GM19238 (cell line): Measurements from ENCODE around the gene SYPL1.

Experiments used
- DNase-seq: peaks from one replicate; pipeline ENCODE4 v3.0.0; 2011; ENCODE audit warnings: low spot score; ENCODE audit not compliant: insufficient read length

SYPL1 gene

GRCh38 chr7:106095634-106096033 lies 16.5 kb downstream of the SYPL1 start:
- no peak for DNase-seq

- DNase-seq, result no peak
Measured at GRCh38 chr7:106094780-106095179, 17.3 kb downstream of the SYPL1 start.

DNA sequence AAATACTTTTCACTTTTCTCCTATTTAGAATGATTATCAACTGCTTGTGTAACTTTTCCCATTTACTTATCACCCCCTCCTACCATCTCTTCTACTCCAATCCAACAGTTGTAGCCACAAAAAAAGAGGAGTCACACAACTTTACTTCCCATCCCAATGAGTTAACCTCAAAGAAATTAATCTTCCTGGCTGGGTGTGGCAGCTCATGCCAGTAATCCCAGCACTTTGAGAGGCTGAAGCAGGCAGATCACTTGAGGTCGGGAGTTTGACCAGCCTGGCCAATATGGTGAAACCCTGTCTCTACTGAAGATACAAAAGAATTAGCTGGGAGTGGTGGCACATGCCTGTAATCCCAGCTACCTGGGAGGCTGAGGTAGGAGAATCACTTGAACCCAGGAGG lies 19.9 kb downstream of the SYPL1 start:
- DNase-seq, result no peak

GRCh38 chr7:106089647-106090046 lies 22.5 kb downstream of the SYPL1 start:
- DNase-seq, result no peak

DNA sequence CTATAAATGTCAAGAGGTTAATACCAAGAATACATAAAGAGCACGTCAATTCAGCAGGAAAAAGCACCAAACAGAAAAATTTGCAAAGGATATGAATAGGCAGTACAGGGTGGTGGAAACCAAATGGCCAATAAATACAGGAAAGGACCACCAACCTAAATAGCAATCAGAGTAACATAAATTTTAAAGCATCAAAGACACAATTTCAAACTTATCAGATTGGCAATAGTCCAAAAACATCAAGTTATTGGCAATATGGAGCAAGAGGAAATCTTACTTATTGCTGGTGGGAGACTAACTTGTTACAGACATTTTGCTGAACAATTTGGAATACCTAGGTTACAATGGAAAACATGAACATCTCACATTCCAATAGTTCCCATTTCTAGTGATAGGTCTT lies 24.1 kb downstream of the SYPL1 start:
- no peak for DNase-seq

GRCh38 chr7:106086062-106086461 lies 26.1 kb downstream of the SYPL1 start:
- no peak for DNase-seq

- no peak for DNase-seq
Measured at GRCh38 chr7:106085015-106085414, 27.1 kb downstream of the SYPL1 start.

- DNase-seq, result no peak
Measured at GRCh38 chr7:106083717-106084116, 28.4 kb downstream of the SYPL1 start.

DNA sequence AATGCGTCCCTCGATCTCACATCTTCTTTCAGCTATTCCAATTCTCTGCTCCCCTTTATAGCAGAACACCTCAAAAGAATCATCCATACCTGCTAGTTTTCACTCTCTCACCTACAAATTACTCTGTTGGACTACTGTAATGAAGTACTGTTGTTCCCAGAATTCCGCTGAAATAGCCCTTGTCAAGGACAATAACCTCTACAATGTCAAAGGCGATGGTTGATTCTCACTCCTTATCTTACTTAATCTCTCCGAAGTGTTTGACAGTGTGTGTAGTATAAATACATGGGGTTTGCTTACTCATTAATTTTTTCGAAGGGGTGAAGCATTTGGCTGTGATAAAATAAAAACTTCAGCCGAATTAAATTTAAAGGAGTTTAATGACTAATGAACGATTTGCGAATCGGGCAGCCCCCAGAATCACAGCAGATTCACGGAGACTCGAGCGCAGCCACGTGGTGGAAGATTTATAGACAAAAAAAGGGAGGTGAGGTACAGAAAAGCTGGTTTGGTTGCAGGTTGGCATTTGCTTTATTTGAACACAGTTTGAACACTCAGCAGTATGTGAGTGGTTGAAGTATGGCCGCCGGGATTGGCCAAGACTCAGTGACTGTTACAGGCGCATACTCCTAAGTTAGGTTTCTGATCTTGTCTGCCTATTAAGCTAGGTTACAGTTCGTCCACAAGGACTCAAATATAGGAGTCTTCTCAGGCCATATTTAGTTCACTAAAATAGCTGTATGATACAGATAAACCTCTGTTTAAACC lies 29.8 kb downstream of the SYPL1 start:
- no peak for DNase-seq

DNA sequence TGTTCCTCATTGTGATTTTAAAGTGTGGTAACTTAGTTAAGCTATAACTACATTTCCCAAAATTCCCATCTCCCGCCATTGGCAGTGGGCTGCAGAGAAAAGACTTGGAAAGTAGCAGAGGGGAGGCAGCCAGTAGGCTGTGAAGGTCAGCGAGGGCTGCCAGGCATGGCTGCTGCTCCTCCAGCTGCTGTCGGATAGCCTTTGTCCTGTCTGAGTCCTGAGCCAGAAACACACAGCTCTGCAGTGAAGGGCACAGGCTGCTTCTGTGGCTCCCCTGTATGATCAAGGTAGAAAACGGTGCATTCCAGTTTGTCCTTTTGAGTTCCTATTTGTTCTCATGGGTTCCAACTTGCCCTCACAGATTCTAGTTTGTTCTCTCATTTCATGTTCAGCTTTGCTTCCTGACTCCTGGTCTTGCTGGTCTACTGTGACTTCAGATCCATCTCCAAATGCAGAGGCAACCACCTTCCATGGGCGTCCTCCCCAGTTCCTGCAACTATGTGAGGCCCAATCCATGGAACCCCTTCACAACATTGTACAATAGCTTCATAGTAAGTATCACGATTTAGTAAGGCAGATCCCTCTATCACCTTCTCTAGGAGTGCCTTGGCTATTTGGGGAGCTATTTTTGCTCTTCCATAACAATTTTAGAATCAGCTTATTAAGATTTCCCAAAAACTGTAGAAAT lies 31.7 kb downstream of the SYPL1 start:
- no peak for DNase-seq

- DNase-seq, result no peak
Measured at GRCh38 chr7:106076537-106076936, 35.6 kb downstream of the SYPL1 start.

- no peak for DNase-seq
Measured at GRCh38 chr7:106075937-106076336, 36.2 kb downstream of the SYPL1 start.

- DNase-seq, result no peak
Measured at GRCh38 chr7:106074257-106074656, 37.9 kb downstream of the SYPL1 start.

DNA sequence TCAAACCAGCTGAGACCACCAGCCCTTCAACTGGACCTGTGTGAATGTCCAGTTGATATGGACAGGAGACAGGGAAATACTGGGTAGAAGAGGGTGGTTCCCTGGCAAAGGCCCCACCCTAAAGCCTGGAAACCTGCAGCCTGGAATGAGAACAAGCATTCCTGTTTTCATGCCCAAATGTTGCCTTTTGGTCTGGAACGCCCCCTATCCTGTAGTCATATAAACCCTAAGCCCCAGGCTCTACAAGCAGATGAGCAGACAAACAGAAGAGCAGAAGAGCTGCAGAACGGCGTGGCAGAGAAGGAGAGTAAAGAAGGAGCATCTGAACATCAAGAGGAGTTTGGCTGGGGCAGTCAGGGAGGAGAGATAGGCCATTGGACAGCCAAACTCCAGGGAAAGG lies 38.4 kb downstream of the SYPL1 start:
- no peak for DNase-seq

DNA sequence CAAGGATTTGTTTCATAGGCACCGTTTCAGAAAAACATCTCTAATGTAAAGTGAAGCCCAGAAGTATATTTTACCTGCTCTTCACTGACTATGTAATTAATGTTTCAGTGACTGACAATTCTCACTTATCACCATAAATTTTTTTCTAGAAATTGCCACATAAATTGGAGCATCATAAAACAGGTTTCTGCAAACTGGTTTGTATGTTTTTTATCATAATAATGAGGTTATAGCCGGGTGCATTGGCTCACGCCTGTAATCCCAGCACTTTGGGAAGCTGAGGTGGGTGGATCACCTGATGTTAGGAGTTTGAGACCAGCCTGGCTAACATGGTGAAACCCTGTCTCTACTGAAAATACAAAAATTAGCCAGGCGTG lies 39.4 kb downstream of the SYPL1 start:
- DNase-seq, result no peak

DNA sequence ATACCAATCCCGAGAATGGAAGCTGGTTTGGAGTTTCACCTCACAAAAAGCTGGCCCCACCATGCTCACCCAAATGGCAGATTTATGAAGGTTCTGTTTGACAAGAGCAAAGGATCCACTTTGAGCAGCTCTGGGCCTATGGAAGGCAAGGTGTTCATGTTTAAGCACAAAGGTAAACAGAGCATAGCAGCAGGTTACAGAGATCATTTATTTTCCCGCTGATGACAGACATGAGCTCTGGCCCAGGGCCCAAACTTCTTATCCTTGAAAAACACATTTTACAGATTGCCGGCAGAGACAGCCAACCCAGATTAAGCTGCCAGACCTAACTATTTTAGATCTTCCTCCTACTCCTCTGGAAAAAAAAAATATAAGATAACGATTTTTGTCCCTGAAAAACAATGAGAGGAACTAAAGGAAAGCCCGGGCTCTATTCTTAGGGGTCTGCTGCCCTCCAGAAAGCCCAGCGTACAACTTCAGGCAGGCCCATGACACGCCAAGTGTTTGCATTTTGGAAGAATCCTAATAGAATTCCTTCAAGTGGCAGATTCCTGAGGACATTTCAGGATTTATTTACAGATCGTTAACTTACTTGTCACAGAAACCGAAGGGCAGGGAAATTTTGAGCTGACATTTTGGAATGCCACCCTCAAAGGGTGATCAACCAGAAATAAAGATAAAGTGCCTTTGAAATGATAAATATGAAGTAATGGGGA lies 40.0 kb downstream of the SYPL1 start:
- DNase-seq, result no peak

GRCh38 chr7:106071356-106071998 lies 40.6 kb downstream of the SYPL1 start:
- peak; percentile 69 for DNase-seq

DNA sequence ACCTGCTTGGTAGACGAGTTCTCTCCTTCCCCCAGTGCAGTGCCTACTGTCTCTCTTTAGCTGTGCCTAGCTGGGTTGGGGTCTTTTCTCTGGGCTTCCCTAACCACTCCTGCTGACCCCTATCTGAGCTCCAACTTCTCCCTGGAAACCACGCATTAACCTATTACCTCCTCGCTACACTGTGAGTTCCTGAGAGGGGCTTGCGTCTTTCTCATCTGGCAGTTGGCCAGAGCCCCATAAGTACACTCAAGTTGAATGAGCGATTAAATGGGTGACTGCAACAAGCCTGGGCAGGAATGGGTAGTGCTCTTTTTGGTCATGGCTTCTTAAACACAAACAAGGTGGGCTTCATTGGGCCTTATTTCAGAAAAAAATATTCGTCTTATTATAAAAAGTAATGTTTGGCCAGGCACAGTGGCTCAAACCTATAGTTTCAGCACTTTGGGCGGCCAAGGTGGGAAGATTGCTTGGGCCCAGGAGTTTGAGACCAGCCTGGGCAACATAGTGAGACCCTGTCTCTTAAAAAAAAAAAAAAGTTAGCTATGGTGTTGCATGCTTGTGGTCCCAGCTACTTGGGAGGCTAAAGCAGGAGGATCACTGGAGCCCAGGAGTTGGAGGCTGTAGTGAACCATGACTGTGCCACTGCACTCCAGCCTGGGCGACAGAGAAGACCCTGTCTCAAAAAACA lies 41.4 kb downstream of the SYPL1 start:
- DNase-seq, result no peak

DNA sequence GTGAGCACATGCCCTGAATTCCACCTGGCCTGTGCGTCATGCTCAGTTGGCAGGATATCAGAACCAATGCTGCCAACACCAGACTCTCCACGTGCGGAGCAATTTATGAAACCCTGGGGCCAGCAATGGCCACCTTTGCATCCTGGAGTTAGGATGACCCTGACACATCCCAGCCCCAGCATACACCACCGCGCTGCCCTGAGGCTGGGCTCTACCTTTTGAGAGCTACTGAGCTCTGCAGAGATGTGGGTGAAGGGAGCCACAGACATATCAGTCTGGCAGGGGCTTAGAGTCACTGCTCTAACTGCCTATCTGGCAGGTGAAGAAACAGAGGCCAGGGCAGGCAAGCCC lies 41.9 kb downstream of the SYPL1 start:
- no peak for DNase-seq

DNA sequence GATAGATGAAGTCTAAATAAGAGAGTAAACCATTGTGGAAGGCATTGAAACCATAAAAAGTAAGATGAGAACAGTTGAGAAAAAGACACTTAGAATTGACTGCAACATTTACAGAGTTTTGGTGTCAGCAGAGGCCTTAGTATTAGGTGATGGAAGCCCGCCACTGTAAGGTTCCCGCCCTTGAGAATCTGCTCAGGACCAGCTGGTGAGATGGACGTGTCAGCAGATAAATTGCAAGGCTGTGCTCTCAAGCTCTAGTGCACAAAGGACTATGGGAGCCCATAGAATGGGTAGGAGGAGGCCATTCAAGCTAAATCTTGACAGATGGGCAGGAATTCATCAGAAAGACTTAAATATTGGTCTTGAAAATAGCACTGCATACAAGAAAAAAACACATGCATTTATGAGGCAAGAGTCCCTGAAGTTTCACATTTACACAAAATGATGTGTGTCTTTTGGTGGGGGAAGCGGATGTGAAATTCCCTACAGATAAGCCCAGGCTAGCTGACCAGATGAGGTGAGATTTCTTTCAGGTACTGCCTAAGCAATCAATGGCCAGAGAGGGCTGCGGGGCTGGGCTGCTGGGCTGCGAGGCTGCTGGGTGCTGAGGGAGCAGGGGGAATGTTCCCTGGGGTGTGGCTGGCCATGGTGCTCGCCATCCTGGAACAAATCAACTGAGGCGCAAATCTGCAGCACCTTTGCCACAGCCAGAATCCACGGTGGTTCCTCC lies 42.5 kb downstream of the SYPL1 start:
- no peak for DNase-seq

GRCh38 chr7:106068986-106069385 lies 43.1 kb downstream of the SYPL1 start:
- no peak for DNase-seq
